HG03066 (cell line): ENCODE results near the gene DISP3.

Experiments
- ATAC-seq: cut with Tn5 transposase; IDR thresholded peaks from one replicate; pipeline ENCODE4 v1.9.1; 2021; ENCODE audit warnings: low read depth; ENCODE audit not compliant: unreplicated experiment

The DISP3 gene

GRCh38 chr1:11526071-11526895 lies 47.3 kb downstream of the DISP3 start:
- no peak for ATAC-seq

GRCh38 chr1:11527541-11528452 lies 48.8 kb downstream of the DISP3 start:
- no peak for ATAC-seq

- no peak for ATAC-seq
Observed at GRCh38 chr1:11528611-11529261, 49.8 kb downstream of the DISP3 start.

GRCh38 chr1:11529330-11529729 lies 50.4 kb downstream of the DISP3 start:
- no peak for ATAC-seq

- ATAC-seq, result no peak
Observed at GRCh38 chr1:11529763-11530730, 51.1 kb downstream of the DISP3 start.

- ATAC-seq, result no peak
Observed at GRCh38 chr1:11530731-11531311, 51.9 kb downstream of the DISP3 start.

- no peak for ATAC-seq
Observed at GRCh38 chr1:11531314-11531870, 52.4 kb downstream of the DISP3 start.

- ATAC-seq, result no peak
Observed at GRCh38 chr1:11531943-11532342, 53.0 kb downstream of the DISP3 start.

GRCh38 chr1:11533790-11534787 lies 55.1 kb downstream of the DISP3 start:
- no peak for ATAC-seq

GRCh38 chr1:11534846-11535245 lies 55.9 kb downstream of the DISP3 start:
- ATAC-seq, result no peak

GRCh38 chr1:11535316-11535715 lies 56.4 kb downstream of the DISP3 start:
- ATAC-seq, result no peak

- no peak for ATAC-seq
Observed at GRCh38 chr1:11535761-11536572, 57.0 kb downstream of the DISP3 start.

- ATAC-seq, result no peak
Observed at GRCh38 chr1:11536573-11537379, 57.8 kb downstream of the DISP3 start.

GRCh38 chr1:11537380-11537764 lies 58.4 kb downstream of the DISP3 start:
- no peak for ATAC-seq

- ATAC-seq, result no peak
Observed at GRCh38 chr1:11537854-11538591, 59.1 kb downstream of the DISP3 start.

GRCh38 chr1:11538886-11539285 lies 59.9 kb downstream of the DISP3 start:
- no peak for ATAC-seq
